Measurements from ENCODE around the gene KHNYN.
"Not testable (repeated sequence)": the region's sequence is repeated elsewhere in the genome, so short reads cannot be mapped to it uniquely, and the experiment has no call there.

The KHNYN gene

DNA sequence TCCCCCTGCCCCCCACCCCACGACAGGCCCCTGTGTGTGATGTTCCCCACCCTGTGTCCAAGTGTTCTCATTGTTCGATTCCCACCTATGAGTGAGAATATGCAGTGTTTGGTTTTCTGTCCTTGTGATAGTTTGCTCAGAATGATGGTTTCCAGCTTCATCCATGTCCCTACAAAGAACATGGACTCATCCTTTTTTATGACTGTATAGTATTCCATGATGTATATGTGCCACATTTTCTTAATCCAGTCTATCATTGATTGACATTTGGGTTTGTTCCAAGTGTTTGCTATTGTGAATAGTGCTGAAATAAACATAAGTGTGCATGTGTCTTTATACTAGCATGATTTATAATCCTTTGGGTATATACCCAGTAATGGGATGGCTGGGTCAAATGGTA, 40.7 kb downstream of the KHNYN start:
- H3K4me3 ChIP-seq (ENCODE audit: low read length in 2 of 2); H2BK120ac ChIP-seq (ENCODE audit: low read depth, low read length); H3K36me3 ChIP-seq (replicated peaks in 1 of 2; ENCODE audit: control insufficient read depth in 2 of 2, insufficient read depth in 2 of 2, low read length in 2 of 2); H2BK5ac ChIP-seq (ENCODE audit: low read length); H3K4ac ChIP-seq (ENCODE audit: low read length); H3K79me1 ChIP-seq (ENCODE audit: low read depth, low read length); H3K23ac ChIP-seq (ENCODE audit: low read depth, low read length, poor library complexity); H3K27me3 ChIP-seq (ENCODE audit: control insufficient read depth in 3 of 3, insufficient read depth in 3 of 3, low read depth in 1 of 3, low read length in 3 of 3); H2AK5ac ChIP-seq (ENCODE audit: low read depth, low read length); DNase-seq (ENCODE audit: low spot score); H3K4me1 ChIP-seq (ENCODE audit: control insufficient read depth in 2 of 2, insufficient read depth in 1 of 2, low read depth in 1 of 2, low read length in 2 of 2); H3K27ac ChIP-seq (replicated peaks; ENCODE audit: low read length); H3K18ac ChIP-seq (ENCODE audit: low read length); H3K9ac ChIP-seq (ENCODE audit: low read depth, low read length, poor library complexity); H3K14ac ChIP-seq (ENCODE audit: low read length); H3K9me3 ChIP-seq (replicated peaks in 1 of 2; ENCODE audit: control insufficient read depth in 2 of 2, insufficient read depth in 1 of 2, low read depth in 1 of 2, low read length in 2 of 2); H2BK15ac ChIP-seq (ENCODE audit: low read length); H2AFZ ChIP-seq (ENCODE audit: low read length); H4K91ac ChIP-seq (ENCODE audit: low read depth, low read length, poor library complexity); H4K8ac ChIP-seq (ENCODE audit: low read depth, low read length); H2BK12ac ChIP-seq (ENCODE audit: low read length); H3K4me2 ChIP-seq (ENCODE audit: insufficient read depth, low read length, poor library complexity, severe bottlenecking): not testable (repeated sequence)
- no CpG with 5 or more reads among the region's 2 CpGs for WGBS, 2 donors (ENCODE audit: extremely low coverage in 2 of 2, insufficient read length in 2 of 2, insufficient replicate concordance in 1 of 2)

DNA sequence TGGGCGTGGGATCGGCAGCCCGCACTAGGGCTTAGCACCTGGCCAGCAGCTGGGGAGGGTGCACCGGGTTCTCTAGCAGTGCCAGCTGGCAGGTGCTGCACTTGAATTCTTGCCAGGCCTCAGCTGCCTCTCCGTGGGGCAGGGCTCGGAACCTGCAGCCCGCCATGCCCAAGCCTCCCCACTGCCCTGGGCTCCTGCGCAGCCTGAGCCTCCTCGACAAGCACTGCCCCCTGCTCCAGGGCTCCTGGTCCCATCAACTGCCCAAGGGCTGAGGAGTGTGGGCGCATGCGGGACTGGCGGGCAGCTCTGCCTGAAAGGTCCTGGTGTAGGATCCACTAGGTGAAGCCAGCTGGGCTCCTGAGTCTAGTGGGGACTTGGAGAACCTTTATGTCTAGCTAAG, 43.5 kb downstream of the KHNYN start:
- Histone ChIP-seq H3K4ac (ENCODE audit: low read length) (no peak overlapping the region), H3K9ac (ENCODE audit: low read depth, low read length, poor library complexity) (no peak overlapping the region), H3K14ac (ENCODE audit: low read length) (no peak overlapping the region), H4K91ac (ENCODE audit: low read depth, low read length, poor library complexity) (no peak overlapping the region), H2BK120ac (ENCODE audit: low read depth, low read length) (no peak overlapping the region), H3K27ac (replicated peaks; ENCODE audit: low read length) (no peak overlapping the region), H2AK5ac (ENCODE audit: low read depth, low read length) (no peak overlapping the region), H2BK15ac (ENCODE audit: low read length) (no peak overlapping the region), H2BK12ac (ENCODE audit: low read length) (no peak overlapping the region), H2AFZ (ENCODE audit: low read length) (no peak overlapping the region), H4K8ac (ENCODE audit: low read depth, low read length) (no peak overlapping the region), H3K4me2 (ENCODE audit: insufficient read depth, low read length, poor library complexity, severe bottlenecking) (no peak overlapping the region), H3K9me3 (replicated peaks in 1 of 2; ENCODE audit: control insufficient read depth in 2 of 2, insufficient read depth in 1 of 2, low read depth in 1 of 2, low read length in 2 of 2) (no peaks in the 10 kb centered on the region), H3K36me3 (replicated peaks in 1 of 2; ENCODE audit: control insufficient read depth in 2 of 2, insufficient read depth in 2 of 2, low read length in 2 of 2) (peaks cover 0 to 6% of the 10 kb centered on the region in 2 donors), H3K79me1 (ENCODE audit: low read depth, low read length) (no peaks in the 10 kb centered on the region), H3K27me3 (ENCODE audit: control insufficient read depth in 3 of 3, insufficient read depth in 3 of 3, low read depth in 1 of 3, low read length in 3 of 3) (no peaks in the 10 kb centered on the region), H3K4me3 (ENCODE audit: low read length in 2 of 2) (no peak overlapping the region), H3K18ac (ENCODE audit: low read length) (no peak overlapping the region), H2BK5ac (ENCODE audit: low read length) (no peak overlapping the region), H3K23ac (ENCODE audit: low read depth, low read length, poor library complexity) (no peak overlapping the region), H3K4me1 (ENCODE audit: control insufficient read depth in 2 of 2, insufficient read depth in 1 of 2, low read depth in 1 of 2, low read length in 2 of 2) (no peaks in the 10 kb centered on the region)
- no peak for DNase-seq (ENCODE audit: low spot score)
- no CpG with 5 or more reads among the region's 12 CpGs for WGBS, 2 donors (ENCODE audit: extremely low coverage in 2 of 2, insufficient read length in 2 of 2, insufficient replicate concordance in 1 of 2)

DNA sequence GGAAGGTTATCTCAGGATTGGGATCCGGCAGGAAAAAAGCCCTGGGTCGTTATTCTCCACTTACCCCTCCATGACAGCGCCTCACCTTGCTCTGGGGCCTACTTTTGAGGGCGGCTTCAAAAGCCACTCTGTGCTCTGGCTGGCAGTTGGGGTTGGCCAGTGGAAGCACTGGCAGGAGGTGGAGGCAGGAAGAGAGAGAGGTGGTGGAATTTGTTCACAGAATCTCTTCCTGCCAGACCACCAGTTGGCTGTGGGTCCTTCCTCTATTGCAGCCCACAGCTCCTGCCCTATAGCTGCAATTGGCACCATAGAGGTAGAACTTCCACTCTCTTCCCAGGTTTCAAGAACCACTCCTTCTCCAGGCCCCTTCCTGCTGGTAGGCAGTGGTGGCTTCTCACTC, 45.5 kb downstream of the KHNYN start:
- DNase-seq (ENCODE audit: low spot score), result no peak

GRCh38 chr14:24479999-24480398, 50.2 kb downstream of the KHNYN start:
- not testable (repeated sequence) for H3K79me1 ChIP-seq (ENCODE audit: low read depth, low read length); H3K4me3 ChIP-seq (ENCODE audit: low read length in 2 of 2); H3K23ac ChIP-seq (ENCODE audit: low read depth, low read length, poor library complexity); H3K4me1 ChIP-seq (ENCODE audit: control insufficient read depth in 2 of 2, insufficient read depth in 1 of 2, low read depth in 1 of 2, low read length in 2 of 2); DNase-seq (ENCODE audit: low spot score); H2BK15ac ChIP-seq (ENCODE audit: low read length); H4K8ac ChIP-seq (ENCODE audit: low read depth, low read length); H3K36me3 ChIP-seq (replicated peaks in 1 of 2; ENCODE audit: control insufficient read depth in 2 of 2, insufficient read depth in 2 of 2, low read length in 2 of 2); H2BK12ac ChIP-seq (ENCODE audit: low read length); H2BK5ac ChIP-seq (ENCODE audit: low read length); H3K14ac ChIP-seq (ENCODE audit: low read length); H4K91ac ChIP-seq (ENCODE audit: low read depth, low read length, poor library complexity); H3K18ac ChIP-seq (ENCODE audit: low read length); H3K4ac ChIP-seq (ENCODE audit: low read length); H2AK5ac ChIP-seq (ENCODE audit: low read depth, low read length); H2BK120ac ChIP-seq (ENCODE audit: low read depth, low read length); H3K27ac ChIP-seq (replicated peaks; ENCODE audit: low read length); H2AFZ ChIP-seq (ENCODE audit: low read length); H3K4me2 ChIP-seq (ENCODE audit: insufficient read depth, low read length, poor library complexity, severe bottlenecking); H3K9ac ChIP-seq (ENCODE audit: low read depth, low read length, poor library complexity); H3K27me3 ChIP-seq (ENCODE audit: control insufficient read depth in 3 of 3, insufficient read depth in 3 of 3, low read depth in 1 of 3, low read length in 3 of 3); H3K9me3 ChIP-seq (replicated peaks in 1 of 2; ENCODE audit: control insufficient read depth in 2 of 2, insufficient read depth in 1 of 2, low read depth in 1 of 2, low read length in 2 of 2)
- no CpG with 5 or more reads among the region's 1 CpG for WGBS, 2 donors (ENCODE audit: extremely low coverage in 2 of 2, insufficient read length in 2 of 2, insufficient replicate concordance in 1 of 2)

More for the DNA sequence above, 45.5 kb downstream of the KHNYN start:
- Histone ChIP-seq H3K36me3 (replicated peaks in 1 of 2; ENCODE audit: control insufficient read depth in 2 of 2, insufficient read depth in 2 of 2, low read length in 2 of 2) (peaks cover 0 to 6% of the 10 kb centered on the region in 2 donors), H3K27ac (replicated peaks; ENCODE audit: low read length) (no peak overlapping the region), H2BK120ac (ENCODE audit: low read depth, low read length) (no peak overlapping the region), H3K14ac (ENCODE audit: low read length) (no peak overlapping the region), H2BK5ac (ENCODE audit: low read length) (no peak overlapping the region), H3K4me3 (ENCODE audit: low read length in 2 of 2) (no peak overlapping the region), H3K4me2 (ENCODE audit: insufficient read depth, low read length, poor library complexity, severe bottlenecking) (no peak overlapping the region), H2BK15ac (ENCODE audit: low read length) (no peak overlapping the region), H4K8ac (ENCODE audit: low read depth, low read length) (no peak overlapping the region), H3K4ac (ENCODE audit: low read length) (no peak overlapping the region), H3K23ac (ENCODE audit: low read depth, low read length, poor library complexity) (no peak overlapping the region), H3K9me3 (replicated peaks in 1 of 2; ENCODE audit: control insufficient read depth in 2 of 2, insufficient read depth in 1 of 2, low read depth in 1 of 2, low read length in 2 of 2) (no peaks in the 10 kb centered on the region), H3K4me1 (ENCODE audit: control insufficient read depth in 2 of 2, insufficient read depth in 1 of 2, low read depth in 1 of 2, low read length in 2 of 2) (no peaks in the 10 kb centered on the region), H3K18ac (ENCODE audit: low read length) (no peak overlapping the region), H3K27me3 (ENCODE audit: control insufficient read depth in 3 of 3, insufficient read depth in 3 of 3, low read depth in 1 of 3, low read length in 3 of 3) (no peaks in the 10 kb centered on the region), H2AFZ (ENCODE audit: low read length) (no peak overlapping the region), H4K91ac (ENCODE audit: low read depth, low read length, poor library complexity) (no peak overlapping the region), H3K9ac (ENCODE audit: low read depth, low read length, poor library complexity) (no peak overlapping the region), H3K79me1 (ENCODE audit: low read depth, low read length) (no peaks in the 10 kb centered on the region), H2BK12ac (ENCODE audit: low read length) (no peak overlapping the region), H2AK5ac (ENCODE audit: low read depth, low read length) (no peak overlapping the region)
- WGBS, 2 donors (ENCODE audit: extremely low coverage in 2 of 2, insufficient read length in 2 of 2, insufficient replicate concordance in 1 of 2), result no CpG with 5 or more reads among the region's 4 CpGs
